Uterus (tissue), 2 donors: Measurements from ENCODE around the gene TSPAN9.

Source experiments
- POLR2A ChIP-seq, 2 donors: fragments of 450-650 bp; IDR thresholded peaks; one replicate each; pipeline ENCODE4 v1.6.1; 2016; ENCODE audit warnings: antibody characterized with exemption in 2 of 2, mild to moderate bottlenecking in 1 of 2, moderate library complexity in 1 of 2
- TF ChIP-seq, protein P1 (sequence below), 4 experiments: fragments of 200-600 bp in 2 of 4; fragments of 450-650 bp in 2 of 4; sonication (generic) in 2 of 4; IDR thresholded peaks; one replicate each; pipeline ENCODE4 v1.5.1; 2016 to 2019; ENCODE audit warnings: antibody characterized with exemption in 4 of 4, mild to moderate bottlenecking in 2 of 4, moderate library complexity in 1 of 4

DNA sequence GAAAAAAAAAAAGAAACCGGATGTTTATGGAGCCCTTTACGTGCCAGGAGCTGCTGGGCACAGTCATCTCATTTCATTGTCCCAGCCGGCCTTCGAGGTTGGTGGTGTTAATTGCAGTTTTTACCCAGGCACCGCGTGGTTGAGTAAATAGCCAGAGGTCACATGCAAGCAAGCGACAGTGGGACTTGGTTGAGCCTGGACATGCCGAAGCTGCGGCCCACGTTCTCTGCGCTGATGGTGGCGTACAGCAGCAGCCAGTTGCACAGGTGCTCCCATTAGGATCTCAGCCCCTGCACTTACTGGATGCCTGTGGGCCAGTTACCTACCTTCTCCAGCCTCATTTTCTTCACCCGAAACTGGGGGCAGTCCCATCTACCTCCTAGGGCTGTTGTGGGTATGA, 54.0 kb downstream of the TSPAN9 start:
- TF ChIP-seq, protein P1, sequence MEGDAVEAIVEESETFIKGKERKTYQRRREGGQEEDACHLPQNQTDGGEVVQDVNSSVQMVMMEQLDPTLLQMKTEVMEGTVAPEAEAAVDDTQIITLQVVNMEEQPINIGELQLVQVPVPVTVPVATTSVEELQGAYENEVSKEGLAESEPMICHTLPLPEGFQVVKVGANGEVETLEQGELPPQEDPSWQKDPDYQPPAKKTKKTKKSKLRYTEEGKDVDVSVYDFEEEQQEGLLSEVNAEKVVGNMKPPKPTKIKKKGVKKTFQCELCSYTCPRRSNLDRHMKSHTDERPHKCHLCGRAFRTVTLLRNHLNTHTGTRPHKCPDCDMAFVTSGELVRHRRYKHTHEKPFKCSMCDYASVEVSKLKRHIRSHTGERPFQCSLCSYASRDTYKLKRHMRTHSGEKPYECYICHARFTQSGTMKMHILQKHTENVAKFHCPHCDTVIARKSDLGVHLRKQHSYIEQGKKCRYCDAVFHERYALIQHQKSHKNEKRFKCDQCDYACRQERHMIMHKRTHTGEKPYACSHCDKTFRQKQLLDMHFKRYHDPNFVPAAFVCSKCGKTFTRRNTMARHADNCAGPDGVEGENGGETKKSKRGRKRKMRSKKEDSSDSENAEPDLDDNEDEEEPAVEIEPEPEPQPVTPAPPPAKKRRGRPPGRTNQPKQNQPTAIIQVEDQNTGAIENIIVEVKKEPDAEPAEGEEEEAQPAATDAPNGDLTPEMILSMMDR (IDR thresholded peaks at IDR 0.05) = no peak
- TF ChIP-seq POLR2A (IDR thresholded peaks at IDR 0.05) = no peak
